ENCODE measurements around the gene SLC9A8.

SLC9A8 gene

DNA sequence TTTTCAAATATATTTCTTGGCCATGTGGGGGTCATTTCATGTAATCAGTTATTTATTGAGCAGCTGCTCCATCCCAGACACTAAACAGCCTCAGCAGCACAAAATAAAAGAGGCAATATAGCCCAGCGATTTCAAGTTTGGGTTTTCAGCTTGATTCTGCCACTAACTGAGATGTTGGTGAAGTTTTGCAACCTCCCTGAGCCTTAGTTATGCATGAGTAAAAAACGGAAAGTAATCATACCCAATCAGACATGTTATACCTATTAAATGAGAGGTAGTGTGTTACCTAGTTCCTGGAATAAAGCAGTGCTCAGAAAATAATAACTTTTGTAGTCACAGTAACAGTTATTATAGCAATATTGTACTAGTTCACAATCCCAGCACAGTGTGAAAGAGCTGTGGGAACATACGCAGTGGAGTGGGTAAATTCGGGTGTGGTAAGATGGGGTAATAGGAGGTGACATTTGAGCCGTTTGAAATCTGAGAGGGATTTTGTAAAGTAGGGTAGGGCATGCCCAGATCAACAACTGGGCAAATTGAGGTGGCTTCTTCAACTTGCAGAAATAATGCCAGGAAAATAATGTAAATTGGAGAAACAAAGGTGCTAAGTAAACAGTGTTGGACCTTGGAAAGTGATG is 1.5 kb downstream of the SLC9A8 start:
- DNase-seq (ENCODE audit: low spot score in 2 of 2) = no peak
- Mint-ChIP-seq H3K27ac (peak overlapping the region; percentile 92), H3K4me1 (peaks cover 20% of the 10 kb centered on the region), H3K27me3 (no peaks in the 10 kb centered on the region), H3K4me3 (peak overlapping the region; percentile 96), H3K36me3 (peaks cover 9% of the 10 kb centered on the region), H3K9me3 (no peaks in the 10 kb centered on the region)
- ATAC-seq (ENCODE audit: low read depth) = no peak

DNA sequence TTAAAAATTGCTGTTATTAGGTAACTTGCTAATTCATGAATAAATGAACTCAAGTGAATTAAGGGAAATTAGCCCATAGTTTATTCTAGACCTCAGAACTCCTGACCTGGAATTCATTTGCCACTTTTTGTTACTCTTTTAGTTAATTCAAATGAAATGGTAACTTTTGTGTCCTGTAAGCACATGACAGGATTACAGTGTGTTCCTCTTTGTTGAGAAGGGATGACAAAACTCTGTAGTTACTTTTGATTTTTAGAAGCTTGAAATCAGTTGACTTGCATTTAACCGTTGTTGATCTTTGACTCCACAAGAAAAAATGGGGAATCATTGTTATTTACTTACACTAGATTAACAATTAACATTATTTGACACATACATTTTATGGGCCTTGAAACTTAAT is 6.2 kb downstream of the SLC9A8 start:
- Mint-ChIP-seq H3K27ac (no peak overlapping the region), H3K4me3 (no peak overlapping the region), H3K27me3 (no peaks in the 10 kb centered on the region), H3K9me3 (no peaks in the 10 kb centered on the region), H3K4me1 (peaks cover 28% of the 10 kb centered on the region), H3K36me3 (peaks cover 17% of the 10 kb centered on the region)
- DNase-seq (ENCODE audit: low spot score in 2 of 2) (no peak), ATAC-seq (ENCODE audit: low read depth) (no peak)

DNA sequence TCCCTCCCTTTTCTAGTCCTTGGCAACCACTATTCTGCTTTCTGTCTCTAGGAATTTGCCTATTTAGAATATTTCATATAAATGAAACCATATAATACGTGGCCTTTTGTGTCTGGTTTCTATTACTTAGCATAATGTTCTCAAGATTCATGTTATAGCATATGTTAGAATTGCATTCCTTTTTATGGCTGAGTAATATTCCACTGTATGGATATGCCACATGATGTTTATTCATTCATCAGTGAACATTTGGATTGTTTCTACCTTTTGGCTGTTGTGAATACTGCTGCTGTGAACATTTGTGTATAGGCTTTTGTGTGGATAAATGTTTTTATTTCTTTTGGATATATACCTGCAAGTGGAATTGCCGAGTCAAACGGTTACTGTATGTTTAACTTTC is 7.1 kb downstream of the SLC9A8 start:
- no peak overlapping the region for H3K27ac Mint-ChIP-seq
- ATAC-seq (ENCODE audit: low read depth) (no peak), DNase-seq (ENCODE audit: low spot score in 2 of 2) (no peak)
- peaks cover 27% of the 10 kb centered on the region for H3K4me1 Mint-ChIP-seq
- H3K9me3 Mint-ChIP-seq = no peaks in the 10 kb centered on the region
- H3K36me3 Mint-ChIP-seq = peaks cover 17% of the 10 kb centered on the region
- H3K4me3 Mint-ChIP-seq = no peak overlapping the region
- H3K27me3 Mint-ChIP-seq = no peaks in the 10 kb centered on the region

DNA sequence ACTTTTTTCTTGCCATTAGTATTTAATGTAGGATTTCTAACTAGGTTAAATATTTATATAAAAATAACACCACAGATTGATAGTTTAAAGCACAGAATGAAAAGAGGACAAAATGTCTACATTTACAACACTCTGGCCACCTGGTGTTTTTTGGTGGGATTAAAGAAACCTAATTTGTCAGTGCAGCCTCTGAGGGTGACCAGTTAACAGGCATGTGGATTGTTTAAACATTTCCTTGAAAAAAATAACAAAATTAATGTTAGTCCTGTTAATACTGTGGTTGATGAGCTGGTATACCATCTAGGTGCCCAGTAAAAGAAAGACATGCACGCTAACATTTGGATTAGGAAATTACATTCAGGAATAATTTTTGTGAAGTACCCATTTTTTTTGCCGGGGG is 8.8 kb downstream of the SLC9A8 start:
- H3K9me3 Mint-ChIP-seq = no peaks in the 10 kb centered on the region
- no peak for ATAC-seq (ENCODE audit: low read depth)
- no peak for DNase-seq (ENCODE audit: low spot score in 2 of 2)
- no peak overlapping the region for H3K4me3 Mint-ChIP-seq
- H3K36me3 Mint-ChIP-seq = peaks cover 14% of the 10 kb centered on the region
- no peaks in the 10 kb centered on the region for H3K27me3 Mint-ChIP-seq
- no peak overlapping the region for H3K27ac Mint-ChIP-seq
- H3K4me1 Mint-ChIP-seq = peaks cover 23% of the 10 kb centered on the region

DNA sequence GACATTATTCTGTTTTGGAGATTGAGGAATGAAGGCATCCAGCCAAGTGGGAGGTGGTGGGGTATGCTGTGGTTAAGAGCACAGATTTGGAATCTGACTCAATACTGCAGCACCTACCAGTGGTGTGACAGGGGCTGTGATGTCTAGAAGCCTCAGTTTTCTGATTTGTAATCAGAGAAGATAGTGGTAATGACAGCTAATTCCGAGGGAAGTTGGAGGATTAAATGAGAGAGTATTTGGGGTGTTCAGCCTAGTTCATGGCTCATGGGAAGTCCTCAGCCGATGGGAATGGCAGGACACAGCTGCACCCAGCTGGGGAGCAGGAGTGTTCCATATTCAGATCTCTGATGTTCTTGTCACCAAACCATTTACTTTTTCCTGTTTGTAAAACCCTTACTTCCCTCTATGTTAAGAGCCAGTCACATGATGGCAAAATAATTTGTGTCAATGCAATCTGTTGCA is 9.3 kb downstream of the SLC9A8 start:
- Mint-ChIP-seq H3K27ac (peak overlapping the region; percentile 32), H3K36me3 (peaks cover 14% of the 10 kb centered on the region), H3K27me3 (no peaks in the 10 kb centered on the region), H3K4me1 (peaks cover 23% of the 10 kb centered on the region), H3K4me3 (no peak overlapping the region), H3K9me3 (no peaks in the 10 kb centered on the region)
- DNase-seq (ENCODE audit: low spot score in 2 of 2) (no peak), ATAC-seq (ENCODE audit: low read depth) (no peak)

DNA sequence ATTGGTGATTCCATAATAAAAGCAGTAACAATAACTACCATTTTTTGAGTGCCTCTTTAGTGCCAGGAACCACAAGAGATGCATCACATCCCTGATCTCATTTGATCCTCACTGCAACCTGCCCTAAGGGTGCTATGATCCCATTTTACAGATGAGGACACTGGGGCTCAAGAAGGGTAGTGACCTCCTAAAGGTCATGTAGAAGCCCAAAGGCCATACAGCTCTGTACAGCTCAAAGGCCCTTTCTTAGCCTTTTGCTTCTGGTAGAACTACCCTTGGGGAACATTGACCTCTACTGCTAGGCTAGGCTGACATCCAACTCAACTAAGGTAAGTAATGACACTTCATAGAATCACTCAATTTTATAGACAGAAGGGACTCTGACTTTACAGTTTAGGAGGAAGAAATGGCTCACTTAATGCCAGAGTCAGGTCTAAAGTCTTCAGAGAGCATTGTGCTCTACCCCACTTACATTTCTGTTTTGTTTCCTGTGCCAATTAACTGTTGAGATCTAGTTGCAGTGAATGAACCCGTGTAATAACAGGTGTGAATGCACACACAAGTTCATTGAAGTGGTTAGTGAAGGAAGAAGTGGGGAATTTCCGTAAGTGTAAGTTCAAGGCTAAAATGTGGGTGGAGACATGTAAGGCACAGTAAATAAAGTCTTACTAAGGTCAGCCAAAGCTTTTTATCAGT is 10.7 kb downstream of the SLC9A8 start:
- no peak for DNase-seq (ENCODE audit: low spot score in 2 of 2)
- Mint-ChIP-seq H3K27me3 (no peaks in the 10 kb centered on the region), H3K4me3 (peak overlapping the region; percentile 6), H3K27ac (peak overlapping the region; percentile 72), H3K4me1 (peaks cover 23% of the 10 kb centered on the region), H3K36me3 (peaks cover 14% of the 10 kb centered on the region), H3K9me3 (no peaks in the 10 kb centered on the region)
- ATAC-seq (ENCODE audit: low read depth) = peak; percentile 88

DNA sequence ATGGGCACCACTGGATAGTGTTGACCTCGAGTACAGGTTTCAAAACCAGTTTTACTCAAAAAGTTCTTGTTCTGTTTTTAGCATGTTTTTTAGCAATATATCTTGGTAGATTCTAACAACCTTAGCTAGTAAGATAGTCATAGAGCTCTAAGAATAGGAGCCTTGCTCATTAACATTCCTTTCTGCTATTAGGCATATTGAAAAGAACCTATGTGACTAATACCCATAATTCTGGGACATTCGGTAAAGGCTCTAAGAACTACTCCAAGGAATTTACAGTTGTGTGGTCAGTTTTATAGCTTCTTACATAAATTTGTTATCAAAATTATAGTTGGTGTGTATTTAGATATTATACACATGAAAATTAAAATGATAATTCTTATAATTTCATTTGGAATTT is 11.6 kb downstream of the SLC9A8 start:
- no peak for ATAC-seq (ENCODE audit: low read depth)
- Mint-ChIP-seq H3K36me3 (peaks cover 13% of the 10 kb centered on the region), H3K9me3 (no peaks in the 10 kb centered on the region), H3K4me1 (peaks cover 23% of the 10 kb centered on the region), H3K27me3 (no peaks in the 10 kb centered on the region), H3K4me3 (no peak overlapping the region), H3K27ac (peak overlapping the region; percentile 72)
- DNase-seq (ENCODE audit: low spot score in 2 of 2) = no peak

DNA sequence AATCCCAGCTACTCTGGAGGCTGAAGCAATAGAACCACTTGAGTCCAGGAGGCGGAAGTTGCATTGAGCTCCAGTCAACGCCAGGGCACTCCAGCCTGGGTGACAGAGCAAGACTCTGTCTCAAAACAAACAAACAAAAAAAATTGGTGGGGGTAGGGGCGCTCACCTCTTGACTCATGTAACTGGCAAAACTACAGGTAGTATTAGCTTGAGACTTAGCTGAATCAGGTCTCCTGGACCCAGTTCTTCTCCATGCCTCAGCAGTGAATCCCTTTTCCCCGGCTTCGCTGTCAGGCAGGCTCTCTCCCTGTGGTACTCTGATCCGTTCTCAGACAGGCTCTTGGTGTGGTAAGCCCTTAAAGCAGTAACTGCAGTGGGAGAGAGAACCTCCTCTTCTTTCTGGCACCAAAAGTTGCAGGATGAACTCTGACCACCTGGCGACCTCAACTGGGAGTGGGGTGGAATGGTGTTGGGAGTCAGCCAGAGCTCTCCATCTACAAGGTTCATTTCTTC is 12.9 kb downstream of the SLC9A8 start:
- Mint-ChIP-seq H3K27ac (peak overlapping the region; percentile 75), H3K4me3 (no peak overlapping the region), H3K9me3 (no peaks in the 10 kb centered on the region), H3K4me1 (peaks cover 23% of the 10 kb centered on the region), H3K27me3 (no peaks in the 10 kb centered on the region), H3K36me3 (peaks cover 13% of the 10 kb centered on the region)
- no peak for DNase-seq (ENCODE audit: low spot score in 2 of 2)
- ATAC-seq (ENCODE audit: low read depth) = no peak

DNA sequence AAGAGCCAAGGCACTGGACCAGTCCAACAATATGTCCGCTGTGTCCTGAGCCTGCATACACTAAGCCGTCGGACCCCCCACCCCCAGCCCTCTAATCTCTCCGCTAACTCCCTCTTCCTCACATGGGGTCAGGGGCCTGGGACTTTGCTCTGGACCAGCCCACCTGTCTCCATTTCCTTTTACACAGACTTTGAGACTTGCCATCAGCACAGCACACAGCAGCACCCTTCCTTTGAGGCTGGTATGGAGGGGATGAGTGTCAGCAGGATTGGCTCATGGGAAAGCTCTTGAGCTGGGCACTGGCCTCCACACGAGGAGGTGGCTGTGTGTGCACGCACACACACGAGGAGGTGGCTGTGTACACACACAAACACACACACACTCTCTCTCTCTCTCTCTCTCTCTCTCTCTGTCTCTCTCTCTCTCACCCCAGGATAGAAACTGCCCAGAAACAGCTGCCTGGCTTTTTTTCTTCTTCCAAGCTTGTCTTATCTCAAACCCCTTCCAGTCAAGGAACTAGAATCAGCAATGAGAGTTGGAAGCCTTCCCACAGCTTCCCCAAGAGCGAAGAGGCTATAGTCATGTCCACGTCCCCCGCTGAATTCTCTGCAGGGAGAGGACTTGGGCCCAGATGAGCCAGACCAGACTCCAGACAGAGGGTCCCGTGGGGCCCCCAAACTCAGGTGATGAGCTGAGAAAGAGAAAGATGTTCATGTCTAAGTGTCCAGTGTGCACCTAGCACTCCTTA is 18.6 kb downstream of the SLC9A8 start:
- Mint-ChIP-seq H3K36me3 (peaks cover 22% of the 10 kb centered on the region), H3K27me3 (no peaks in the 10 kb centered on the region), H3K4me1 (peaks cover 15% of the 10 kb centered on the region), H3K9me3 (peaks cover 2% of the 10 kb centered on the region), H3K4me3 (no peak overlapping the region), H3K27ac (no peak overlapping the region)
- DNase-seq (ENCODE audit: low spot score in 2 of 2) = no peak
- no peak for ATAC-seq (ENCODE audit: low read depth)

DNA sequence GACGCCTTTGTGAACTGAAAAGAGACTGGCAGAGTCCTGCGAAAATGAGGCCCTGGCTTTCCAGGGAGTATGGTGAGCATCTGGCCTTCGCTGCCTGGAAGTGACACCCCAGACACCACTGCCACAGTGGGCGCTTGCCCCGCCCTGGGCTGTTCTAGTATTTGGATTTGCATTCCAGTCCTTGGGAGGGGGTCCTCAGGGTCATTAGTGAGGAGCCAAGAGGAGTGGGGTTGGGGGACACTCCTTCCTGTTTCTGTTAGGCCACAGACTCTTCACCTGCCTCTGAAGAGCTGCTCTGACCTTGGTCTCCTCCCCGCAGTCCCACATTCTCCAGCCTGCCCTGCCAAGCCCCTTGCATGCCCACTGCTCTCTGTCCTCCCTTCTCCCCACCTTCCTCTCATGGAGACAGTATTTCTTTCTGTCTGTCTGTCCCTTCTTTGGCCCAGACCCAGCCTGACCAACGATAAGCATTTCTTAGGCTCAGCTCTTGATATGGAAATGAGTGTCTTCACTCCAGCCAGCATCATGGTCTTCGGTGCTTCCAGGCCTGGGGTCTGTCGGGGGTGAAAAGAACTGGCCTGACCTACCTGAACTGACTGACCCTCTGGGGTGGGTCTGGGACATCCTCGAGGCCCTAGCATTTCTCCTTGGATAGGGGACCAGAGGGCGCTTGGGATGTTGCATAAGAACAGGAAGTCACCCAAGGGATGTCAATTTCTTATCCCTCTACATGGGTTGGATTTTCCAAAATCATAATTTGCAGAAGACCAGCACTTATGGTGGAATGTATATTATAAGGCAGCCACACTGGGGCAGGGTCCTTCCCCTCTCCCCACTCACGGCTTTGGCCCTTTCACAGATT is 19.4 kb downstream of the SLC9A8 start:
- Mint-ChIP-seq H3K4me1 (peaks cover 15% of the 10 kb centered on the region), H3K27me3 (no peaks in the 10 kb centered on the region), H3K4me3 (no peak overlapping the region), H3K9me3 (peaks cover 2% of the 10 kb centered on the region), H3K36me3 (peaks cover 23% of the 10 kb centered on the region), H3K27ac (peak overlapping the region; percentile 88)
- ATAC-seq (ENCODE audit: low read depth) (no peak), DNase-seq (ENCODE audit: low spot score in 2 of 2) (no peak)

DNA sequence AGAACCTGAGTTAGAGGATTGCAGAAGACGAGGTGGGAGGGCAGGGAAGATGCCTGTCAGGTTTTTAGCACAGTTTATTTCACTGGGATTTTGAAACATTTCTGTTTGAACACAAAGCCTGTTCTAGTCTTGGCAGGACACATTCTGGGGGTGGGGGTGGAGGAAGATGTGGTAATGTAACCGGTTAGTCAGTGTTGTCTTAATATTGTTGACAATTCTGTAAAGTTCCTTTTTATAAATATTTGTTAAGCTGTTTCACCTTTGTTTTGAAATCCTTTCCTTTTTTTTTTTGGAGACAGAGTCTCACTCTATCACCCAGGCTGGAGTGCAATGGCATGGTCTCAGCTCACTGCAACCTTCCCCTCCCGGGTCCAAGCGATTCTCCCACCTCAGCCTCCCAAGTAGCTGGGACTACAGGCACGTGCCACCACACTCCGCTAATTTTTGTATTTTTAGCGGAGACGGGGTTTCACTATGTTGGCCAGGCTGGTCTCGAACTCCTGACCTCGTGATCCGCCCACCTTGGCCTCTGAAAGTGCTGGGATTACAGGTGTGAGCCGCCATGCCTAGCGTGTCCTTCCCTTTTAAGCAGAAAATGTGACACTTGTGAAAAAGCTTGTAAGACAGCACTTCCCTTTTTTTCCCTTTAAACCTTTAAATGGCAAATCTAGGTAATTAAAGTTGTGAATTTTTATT is 20.2 kb downstream of the SLC9A8 start:
- H3K4me3 Mint-ChIP-seq = no peak overlapping the region
- H3K36me3 Mint-ChIP-seq = peaks cover 25% of the 10 kb centered on the region
- H3K4me1 Mint-ChIP-seq = peaks cover 15% of the 10 kb centered on the region
- peak; percentile 68 for ATAC-seq (ENCODE audit: low read depth)
- no peak for DNase-seq (ENCODE audit: low spot score in 2 of 2)
- H3K27me3 Mint-ChIP-seq = no peaks in the 10 kb centered on the region
- peaks cover 2% of the 10 kb centered on the region for H3K9me3 Mint-ChIP-seq
- H3K27ac Mint-ChIP-seq = peak overlapping the region; percentile 88

DNA sequence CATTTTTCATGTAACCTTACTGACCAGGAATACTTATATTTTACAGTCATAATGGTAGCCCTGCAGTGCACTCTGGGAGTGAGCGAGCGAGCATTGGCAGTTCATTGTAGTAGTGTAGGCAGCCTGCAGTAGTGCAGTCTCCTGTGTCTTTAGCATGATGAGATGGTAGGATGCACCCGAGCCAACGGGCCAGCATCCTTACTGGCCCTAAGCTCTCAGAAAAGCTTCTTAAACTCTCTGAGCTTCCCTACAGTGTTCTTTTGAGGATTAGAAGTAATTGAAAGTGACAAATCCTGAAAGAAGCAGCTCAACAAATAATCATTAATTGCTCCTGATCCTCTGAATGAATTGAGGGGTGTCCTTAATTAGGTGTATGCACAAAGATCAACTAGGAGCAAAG is 20.9 kb downstream of the SLC9A8 start:
- Mint-ChIP-seq H3K9me3 (peaks cover 2% of the 10 kb centered on the region), H3K4me3 (no peak overlapping the region), H3K36me3 (peaks cover 25% of the 10 kb centered on the region), H3K4me1 (peaks cover 15% of the 10 kb centered on the region), H3K27me3 (no peaks in the 10 kb centered on the region), H3K27ac (peak overlapping the region; percentile 88)
- no peak for DNase-seq (ENCODE audit: low spot score in 2 of 2)
- ATAC-seq (ENCODE audit: low read depth) = peak; percentile 70

DNA sequence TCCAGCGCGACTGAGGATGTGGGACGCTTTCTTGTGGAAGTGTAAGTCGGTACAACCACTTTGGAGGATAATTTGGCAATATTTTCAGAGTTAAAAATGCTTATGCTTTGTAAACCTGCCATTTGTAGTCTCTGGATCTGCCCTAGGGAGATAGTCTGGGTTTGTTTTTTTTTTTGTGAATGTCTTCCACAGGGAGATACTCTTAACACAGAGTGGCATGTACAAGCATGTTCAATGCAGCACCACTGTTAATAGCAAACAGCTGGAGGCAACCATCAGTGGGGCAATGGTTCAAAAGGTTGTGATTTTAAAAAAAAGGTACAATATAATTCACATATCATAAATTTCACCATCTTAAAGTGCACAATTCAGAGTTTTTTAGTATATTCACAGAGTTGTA is 22.4 kb downstream of the SLC9A8 start:
- no peak for ATAC-seq (ENCODE audit: low read depth)
- Mint-ChIP-seq H3K27ac (no peak overlapping the region), H3K27me3 (no peaks in the 10 kb centered on the region), H3K36me3 (peaks cover 22% of the 10 kb centered on the region), H3K4me1 (peaks cover 15% of the 10 kb centered on the region), H3K4me3 (no peak overlapping the region), H3K9me3 (peaks cover 2% of the 10 kb centered on the region)
- DNase-seq (ENCODE audit: low spot score in 2 of 2) = no peak
